HEK293 (cell line): ENCODE data around the gene KIF12.

Experiments
- CTCF ChIA-PET: fragments of 350-600 bp; formaldehyde crosslinking; extraction: SDS; loops from one replicate; lab custom pipeline; 2021; ENCODE audit warnings: antibody characterized with exemption; lab: Yijun Ruan, JAX
- POLR2A ChIA-PET: fragments of 300-600 bp; formaldehyde crosslinking; extraction: SDS; loops from one replicate; lab custom pipeline; 2020; ENCODE audit warnings: antibody characterized with exemption, inconsistent platforms; lab: Yijun Ruan, JAX
- H3K27ac ChIP-seq: fragments of 200-500 bp; sonication (Bioruptor generic); 2 replicates; pipeline ENCODE4 v1.5.1; 2014; ENCODE audit warnings: low read depth, low read length, control low read depth, inconsistent platforms; ENCODE audit errors: extremely low read depth
- H3K36me3 ChIP-seq, 2 experiments: fragments of 200-500 bp in 1 of 2; sonication (Bioruptor generic) in 1 of 2; 1 replicate in 1 of 2; 2 replicates in 1 of 2; pipeline ENCODE4 v1.5.1; 2014 to 2017; ENCODE audit warnings: inconsistent platforms in 2 of 2, low read length in 2 of 2; ENCODE audit not compliant: control insufficient read depth in 2 of 2, insufficient read depth in 1 of 2
- H3K4me1 ChIP-seq: fragments of 200-500 bp; sonication (Bioruptor generic); 2 replicates; pipeline ENCODE4 v1.5.1; 2014; ENCODE audit warnings: mild to moderate bottlenecking, low read length, inconsistent platforms; ENCODE audit not compliant: control insufficient read depth, insufficient read depth
- H3K4me3 ChIP-seq: 2 replicates; pipeline ENCODE4 v1.5.1; 2011; ENCODE audit warnings: low read depth, mild to moderate bottlenecking, control low read depth, low read length, moderate library complexity
- H3K9me3 ChIP-seq: fragments of 200-500 bp; sonication (Bioruptor generic); 2 replicates; pipeline ENCODE4 v1.5.1; 2014; ENCODE audit warnings: low read depth, low read length, inconsistent platforms; ENCODE audit not compliant: control insufficient read depth, insufficient read depth
- EGR2 ChIP-seq: fragments of 450-650 bp; formaldehyde crosslinking; IDR thresholded peaks from 2 replicates; pipeline ENCODE4 v1.5.1; 2016; ENCODE audit warnings: low read depth, missing biosample characterization, missing genetic modification characterization
- MEIS1 ChIP-seq: sonication (generic); formaldehyde crosslinking; IDR thresholded peaks from 2 replicates; pipeline ENCODE4 v1.8.1; 2022; ENCODE audit warnings: missing genetic modification reagents, mild to moderate bottlenecking, borderline replicate concordance
- TRIM28 ChIP-seq: IDR thresholded peaks from 2 replicates; pipeline ENCODE4 v1.6.1; 2011; ENCODE audit warnings: low read length, control low read depth, borderline replicate concordance
- ZBTB11 ChIP-seq: fragments of 450-650 bp; formaldehyde crosslinking; conservative IDR thresholded peaks from 2 replicates; pipeline ENCODE4 v1.5.1; 2016; ENCODE audit warnings: low read depth, missing biosample characterization, missing genetic modification characterization
- ZBTB17 ChIP-seq: fragments of 450-650 bp; formaldehyde crosslinking; IDR thresholded peaks from 2 replicates; pipeline ENCODE4 v1.5.1; 2016; ENCODE audit warnings: missing biosample characterization, missing genetic modification characterization
- ZBTB7A ChIP-seq: fragments of 450-650 bp; formaldehyde crosslinking; IDR thresholded peaks from 2 replicates; pipeline ENCODE4 v1.5.1; 2016; ENCODE audit warnings: low read depth, missing biosample characterization, missing genetic modification characterization
- ZEB2 ChIP-seq: fragments of 450-650 bp; formaldehyde crosslinking; IDR thresholded peaks from 2 replicates; pipeline ENCODE4 v1.5.1; 2016; ENCODE audit warnings: missing biosample characterization, missing genetic modification characterization
- ZFP3 ChIP-seq: fragments of 450-650 bp; formaldehyde crosslinking; IDR thresholded peaks from 2 replicates; pipeline ENCODE4 v1.5.1; 2016; ENCODE audit warnings: low read depth, missing biosample characterization, missing genetic modification characterization
- ZNF132 ChIP-seq: fragments of 450-650 bp; formaldehyde crosslinking; IDR thresholded peaks from 2 replicates; pipeline ENCODE4 v1.5.1; 2017; ENCODE audit warnings: missing biosample characterization, missing genetic modification characterization, borderline replicate concordance
- ZNF266 ChIP-seq: fragments of 450-650 bp; formaldehyde crosslinking; IDR thresholded peaks from 2 replicates; pipeline ENCODE4 v1.5.1; 2016; ENCODE audit warnings: missing biosample characterization, missing genetic modification characterization, low read depth
- ZNF366 ChIP-seq: fragments of 450-650 bp; formaldehyde crosslinking; conservative IDR thresholded peaks from 2 replicates; pipeline ENCODE4 v1.5.1; 2016; ENCODE audit warnings: missing biosample characterization, missing genetic modification characterization
- ZNF558 ChIP-seq: fragments of 450-650 bp; formaldehyde crosslinking; IDR thresholded peaks from 2 replicates; pipeline ENCODE4 v1.5.1; 2016; ENCODE audit warnings: missing biosample characterization, missing genetic modification characterization
- ZNF639 ChIP-seq: fragments of 450-650 bp; formaldehyde crosslinking; IDR thresholded peaks from 2 replicates; pipeline ENCODE4 v1.5.1; 2016; ENCODE audit warnings: missing biosample characterization, missing genetic modification characterization
- ZNF692 ChIP-seq: fragments of 450-650 bp; formaldehyde crosslinking; IDR thresholded peaks from 2 replicates; pipeline ENCODE4 v1.5.1; 2016; ENCODE audit warnings: missing biosample characterization, missing genetic modification characterization
- ZNF701 ChIP-seq: fragments of 450-650 bp; formaldehyde crosslinking; IDR thresholded peaks from 2 replicates; pipeline ENCODE4 v1.5.1; 2016; ENCODE audit warnings: missing biosample characterization, missing genetic modification characterization
- ZNF707 ChIP-seq: fragments of 450-650 bp; formaldehyde crosslinking; IDR thresholded peaks from 2 replicates; pipeline ENCODE4 v1.5.1; 2016; ENCODE audit warnings: missing biosample characterization, missing genetic modification characterization
- ZNF776 ChIP-seq: fragments of 450-650 bp; formaldehyde crosslinking; IDR thresholded peaks from 2 replicates; pipeline ENCODE4 v1.5.0; 2017; ENCODE audit warnings: missing biosample characterization, missing genetic modification characterization, borderline replicate concordance
- ZNF791 ChIP-seq: fragments of 450-650 bp; formaldehyde crosslinking; IDR thresholded peaks from 2 replicates; pipeline ENCODE4 v1.5.1; 2016; ENCODE audit warnings: missing biosample characterization, missing genetic modification characterization
- ZNF792 ChIP-seq: fragments of 450-650 bp; formaldehyde crosslinking; IDR thresholded peaks from 2 replicates; pipeline ENCODE4 v1.5.1; 2016; ENCODE audit warnings: missing biosample characterization, missing genetic modification characterization
- ZNF843 ChIP-seq: fragments of 450-650 bp; formaldehyde crosslinking; IDR thresholded peaks from 2 replicates; pipeline ENCODE4 v1.5.1; 2016; ENCODE audit warnings: missing biosample characterization, missing genetic modification characterization
- ZSCAN16 ChIP-seq: fragments of 450-650 bp; formaldehyde crosslinking; IDR thresholded peaks from 2 replicates; pipeline ENCODE4 v1.5.1; 2016; ENCODE audit warnings: missing biosample characterization, missing genetic modification characterization

The KIF12 gene

GRCh38 chr9:114121227-114122135, 22.4 kb upstream of the KIF12 start (continued):
- no peak for TF ChIP-seq ZNF692 (tag by site-specific recombination)
- TF ChIP-seq ZNF266 = no peak
- no peak for TF ChIP-seq ZNF792 (tag by site-specific recombination)
- no peak for TF ChIP-seq ZFP3 (tag by site-specific recombination)
- no peak for TF ChIP-seq ZNF558 (tag by site-specific recombination)
- no peak for TF ChIP-seq TRIM28
- no peak for TF ChIP-seq ZEB2 (tag by site-specific recombination)
- no peak for TF ChIP-seq ZNF843 (tag by site-specific recombination)
- peak; percentile 65; the same call in 1 of the 2 replicates for TF ChIP-seq EGR2 (tag by site-specific recombination)
- TF ChIP-seq, all 188 proteins: peak for 2

- POLR2A ChIA-PET = no interaction called here
- TF ChIP-seq ZNF366 (tag by site-specific recombination) (peak; percentile 86), ZBTB17 (tag by site-specific recombination) (peak; percentile 83), ZNF639 (tag by site-specific recombination) (no peak)
Measured at GRCh38 chr9:114120192-114121014, 21.3 kb upstream of the KIF12 start.

GRCh38 chr9:114119242-114120191, 20.4 kb upstream of the KIF12 start:
- CTCF ChIA-PET = interaction anchor here (2.2 to 4.2 kb wide), 2 partner anchors 11 to 35 kb away, joined by 5 to 34 read pairs; partner anchors contain the start of gene COL27A1
- H3K4me1 ChIP-seq = no peaks in the 10 kb centered on the region
- TF ChIP-seq ZNF701 (tag by site-specific recombination) (no peak), ZNF132 (no peak), ZBTB11 (no peak), MEIS1 (no peak), ZNF776 (no peak), ZNF707 (no peak), ZBTB7A (tag by site-specific recombination) (no peak), ZNF791 (tag by site-specific recombination) (no peak), ZSCAN16 (tag by site-specific recombination) (no peak)
- no peak overlapping the region for H3K27ac ChIP-seq
- H3K9me3 ChIP-seq = no peaks in the 10 kb centered on the region
- POLR2A ChIA-PET = no interaction called here
- H3K4me3 ChIP-seq = no peak overlapping the region
- no peaks in the 10 kb centered on the region for H3K36me3 ChIP-seq

More at GRCh38 chr9:114120192-114121014, 21.3 kb upstream of the KIF12 start:
- H3K4me1 ChIP-seq = no peaks in the 10 kb centered on the region
- no peak overlapping the region for H3K27ac ChIP-seq
- no peaks in the 10 kb centered on the region for H3K9me3 ChIP-seq
- CTCF ChIA-PET = interaction anchor here (4.2 kb wide), 1 partner anchor 12 kb away, joined by 34 read pairs; no protein-coding TSS in a partner anchor
- no peak overlapping the region for H3K4me3 ChIP-seq
- H3K36me3 ChIP-seq = no peaks in the 10 kb centered on the region
